ENCODE data around the gene ERCC6L2. TPM values are rescaled to one million over a fixed set of nuclear protein-coding genes. Genes with fewer than 3 reads are reported as not detected.

The ERCC6L2 gene
- total RNA-seq, 1 donor from 2014 or later: 21.7 TPM

GRCh38 chr9:96008502-96009222, 133.2 kb downstream of the ERCC6L2 start:
- Histone ChIP-seq H3K27ac (replicated peaks) (no peak overlapping the region), H3K4me1 (peaks cover 16% of the 10 kb centered on the region), H3K36me3 (peaks cover 83% of the 10 kb centered on the region), H3K9me3 (replicated peaks) (no peaks in the 10 kb centered on the region), H3K27me3 (ENCODE audit: low read depth) (no peaks in the 10 kb centered on the region), H3K4me3 (no peak overlapping the region)
- no peak for DNase-seq
- TF ChIP-seq CTCF (IDR thresholded peaks at IDR 0.05; ENCODE audit: borderline replicate concordance): no peak
- intact Hi-C loops (cut with micrococcal nuclease): no loop called here

GRCh38 chr9:96009223-96009602, 133.7 kb downstream of the ERCC6L2 start:
- H3K27ac ChIP-seq (replicated peaks): no peak overlapping the region
- intact Hi-C loops (cut with micrococcal nuclease): no loop called here
- H3K27me3 ChIP-seq (ENCODE audit: low read depth): no peaks in the 10 kb centered on the region
- no peaks in the 10 kb centered on the region for H3K9me3 ChIP-seq (replicated peaks)
- no peak for TF ChIP-seq CTCF (IDR thresholded peaks at IDR 0.05; ENCODE audit: borderline replicate concordance)
- H3K4me3 ChIP-seq: no peak overlapping the region
- H3K4me1 ChIP-seq: peaks cover 16% of the 10 kb centered on the region
- H3K36me3 ChIP-seq: peaks cover 86% of the 10 kb centered on the region
- no peak for DNase-seq

GRCh38 chr9:96009690-96010472, 134.4 kb downstream of the ERCC6L2 start:
- no peak overlapping the region for H3K27ac ChIP-seq (replicated peaks)
- H3K27me3 ChIP-seq (ENCODE audit: low read depth): no peaks in the 10 kb centered on the region
- intact Hi-C loops (cut with micrococcal nuclease): no loop called here
- H3K4me3 ChIP-seq: no peak overlapping the region
- no peak for DNase-seq
- H3K9me3 ChIP-seq (replicated peaks): no peaks in the 10 kb centered on the region
- H3K4me1 ChIP-seq: peaks cover 16% of the 10 kb centered on the region
- H3K36me3 ChIP-seq: peaks cover 80% of the 10 kb centered on the region
- TF ChIP-seq CTCF (IDR thresholded peaks at IDR 0.05; ENCODE audit: borderline replicate concordance): no peak

- peaks cover 1% of the 10 kb centered on the region for H3K27me3 ChIP-seq (ENCODE audit: low read depth)
- H3K4me3 ChIP-seq: no peak overlapping the region
- peaks cover 11% of the 10 kb centered on the region for H3K4me1 ChIP-seq
- no peak for DNase-seq
- no peaks in the 10 kb centered on the region for H3K9me3 ChIP-seq (replicated peaks)
- no peak for TF ChIP-seq CTCF (IDR thresholded peaks at IDR 0.05; ENCODE audit: borderline replicate concordance)
- no peak overlapping the region for H3K27ac ChIP-seq (replicated peaks)
- H3K36me3 ChIP-seq: peaks cover 56% of the 10 kb centered on the region
- intact Hi-C loops (cut with micrococcal nuclease): no loop called here
Measured at GRCh38 chr9:96014078-96014477, 138.6 kb downstream of the ERCC6L2 start.

GRCh38 chr9:96015876-96016686, 140.6 kb downstream of the ERCC6L2 start:
- DNase-seq: no peak
- intact Hi-C loops (cut with micrococcal nuclease): no loop called here

More at GRCh38 chr9:96015876-96016686, 140.6 kb downstream of the ERCC6L2 start:
- H3K36me3 ChIP-seq: peaks cover 41% of the 10 kb centered on the region
- H3K4me3 ChIP-seq: no peak overlapping the region
- H3K27me3 ChIP-seq (ENCODE audit: low read depth): peaks cover 21% of the 10 kb centered on the region
- no peaks in the 10 kb centered on the region for H3K9me3 ChIP-seq (replicated peaks)
- no peak for TF ChIP-seq CTCF (IDR thresholded peaks at IDR 0.05; ENCODE audit: borderline replicate concordance)
- H3K27ac ChIP-seq (replicated peaks): no peak overlapping the region
- H3K4me1 ChIP-seq: peaks cover 10% of the 10 kb centered on the region

All from left ventricle myocardium inferior (tissue), 1 donor.